ENCODE results near the gene CREB3L2.

GRCh38 chr7:137928626-137929025, 73.3 kb downstream of the CREB3L2 start:
- TF ChIP-seq CTCF (IDR thresholded peaks at IDR 0.05): no peak
- TF ChIP-seq POLR2A (IDR thresholded peaks at IDR 0.05): no peak

Data from lower leg skin (tissue), 3 donors.